HG03460 (cell line): ENCODE data around the gene ZNG1B.
"Not testable (repeated sequence)": the region's sequence is repeated elsewhere in the genome, so short reads cannot be mapped to it uniquely, and the experiment has no call there.

Experiments used
- ATAC-seq: cut with Tn5 transposase; IDR thresholded peaks from one replicate; pipeline ENCODE4 v1.9.1; 2021; ENCODE audit not compliant: unreplicated experiment

The ZNG1B gene

DNA sequence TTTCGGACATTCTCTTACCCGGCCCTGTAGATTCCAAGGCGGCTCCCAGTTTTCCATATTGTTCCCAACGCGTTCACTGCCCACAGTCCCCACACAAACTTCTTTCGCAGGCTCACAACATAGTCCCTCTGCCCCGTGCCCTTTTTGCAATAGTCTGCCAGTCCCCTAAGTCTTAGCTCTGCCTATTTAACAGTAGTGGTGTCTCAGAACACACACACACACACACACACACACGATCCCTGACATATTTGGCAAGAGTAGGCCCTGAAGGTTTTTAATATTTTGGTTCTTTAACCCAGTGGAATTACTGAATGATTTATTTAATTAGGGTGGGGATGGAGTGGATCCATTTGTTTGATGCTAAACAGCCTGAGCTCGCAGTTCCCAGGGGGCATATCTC lies 105.0 kb downstream of the ZNG1B start:
- not testable (repeated sequence) for ATAC-seq
